Smooth muscle cell of the brain vasculature (primary cell): ENCODE results near the gene ATIC.

Experiments
- DNase-seq: peaks from one replicate; pipeline ENCODE4 v3.0.0-alpha.2; 2012; ENCODE audit warnings: low read depth, low spot score

Gene ATIC

GRCh38 chr2:215399067-215399716, 87.3 kb downstream of the ATIC start:
- no peak for DNase-seq
